Measurements from ENCODE around the gene UBA52. TPM values are rescaled to one million over a fixed set of nuclear protein-coding genes. Genes with fewer than 3 reads are reported as not detected.

UBA52 gene
- total RNA-seq, 4 donors from 2014 or later, result 512 to 719 (median 537) TPM

DNA sequence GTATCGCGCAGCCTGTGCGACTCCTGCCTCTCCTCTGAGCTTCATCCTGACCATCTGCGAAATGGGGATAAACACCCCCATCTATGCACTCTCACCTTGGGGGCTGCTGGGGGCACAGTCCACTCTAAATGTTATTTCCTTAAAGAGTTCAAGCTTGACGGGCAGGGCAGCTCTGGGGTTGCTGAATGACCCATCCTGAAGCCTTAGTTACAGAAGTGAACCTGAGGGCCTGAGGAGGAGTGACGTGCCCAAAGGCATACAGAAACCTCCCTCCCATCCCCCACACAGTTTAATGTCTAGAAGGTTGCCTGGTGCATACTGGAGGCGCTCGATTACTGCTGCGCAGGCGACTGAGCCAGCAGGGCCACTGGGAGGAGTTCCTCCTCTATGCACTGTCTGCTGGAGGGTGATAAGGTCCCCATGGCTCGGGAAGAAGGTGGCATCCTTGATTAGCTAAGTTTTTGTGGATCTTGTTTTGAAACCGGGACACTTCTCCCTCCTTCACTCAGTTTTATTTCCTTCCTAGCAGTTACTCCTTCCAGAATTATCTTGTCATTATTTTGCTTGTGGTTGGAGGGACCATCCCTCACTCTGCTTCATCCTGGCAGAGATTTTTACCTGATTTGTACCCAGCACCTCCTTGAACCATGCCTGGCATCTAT lies 27.7 kb upstream of the UBA52 start:
- TF ChIP-seq, protein P1, sequence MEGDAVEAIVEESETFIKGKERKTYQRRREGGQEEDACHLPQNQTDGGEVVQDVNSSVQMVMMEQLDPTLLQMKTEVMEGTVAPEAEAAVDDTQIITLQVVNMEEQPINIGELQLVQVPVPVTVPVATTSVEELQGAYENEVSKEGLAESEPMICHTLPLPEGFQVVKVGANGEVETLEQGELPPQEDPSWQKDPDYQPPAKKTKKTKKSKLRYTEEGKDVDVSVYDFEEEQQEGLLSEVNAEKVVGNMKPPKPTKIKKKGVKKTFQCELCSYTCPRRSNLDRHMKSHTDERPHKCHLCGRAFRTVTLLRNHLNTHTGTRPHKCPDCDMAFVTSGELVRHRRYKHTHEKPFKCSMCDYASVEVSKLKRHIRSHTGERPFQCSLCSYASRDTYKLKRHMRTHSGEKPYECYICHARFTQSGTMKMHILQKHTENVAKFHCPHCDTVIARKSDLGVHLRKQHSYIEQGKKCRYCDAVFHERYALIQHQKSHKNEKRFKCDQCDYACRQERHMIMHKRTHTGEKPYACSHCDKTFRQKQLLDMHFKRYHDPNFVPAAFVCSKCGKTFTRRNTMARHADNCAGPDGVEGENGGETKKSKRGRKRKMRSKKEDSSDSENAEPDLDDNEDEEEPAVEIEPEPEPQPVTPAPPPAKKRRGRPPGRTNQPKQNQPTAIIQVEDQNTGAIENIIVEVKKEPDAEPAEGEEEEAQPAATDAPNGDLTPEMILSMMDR (IDR thresholded peaks at IDR 0.05 in 4 of 5, conservative IDR thresholded peaks at IDR 0.05 in 1 of 5), result no peak
- TF ChIP-seq POLR2A (IDR thresholded peaks at IDR 0.05), result no peak
- peak; percentile 41 for DNase-seq
- H3K27me3 ChIP-seq, result no peaks in the 10 kb centered on the region
- in situ Hi-C loops (cut with MboI; ENCODE audit: low sequenced_read_pairs in 4 of 4), result no loop called here
- peak; percentile 36 to 54 for ATAC-seq
- intact Hi-C loops (cut with DNase I; ENCODE audit: low total_unique reads), result loop anchor here (2.0 kb wide), 1 partner anchor 21 kb away; the partner anchor contains the start of gene ELL
- no peaks in the 10 kb centered on the region for H3K9me3 ChIP-seq
- H3K4me3 ChIP-seq, result peak overlapping the region; percentile 69 to 87 (median 78)
- peaks cover 14 to 16% of the 10 kb centered on the region in 2 donors for H3K4me1 ChIP-seq
- peak overlapping the region; percentile 93 to 95 (median 93) for H3K27ac ChIP-seq
- peaks cover 0 to 24% of the 10 kb centered on the region in 2 donors for H3K36me3 ChIP-seq

DNA sequence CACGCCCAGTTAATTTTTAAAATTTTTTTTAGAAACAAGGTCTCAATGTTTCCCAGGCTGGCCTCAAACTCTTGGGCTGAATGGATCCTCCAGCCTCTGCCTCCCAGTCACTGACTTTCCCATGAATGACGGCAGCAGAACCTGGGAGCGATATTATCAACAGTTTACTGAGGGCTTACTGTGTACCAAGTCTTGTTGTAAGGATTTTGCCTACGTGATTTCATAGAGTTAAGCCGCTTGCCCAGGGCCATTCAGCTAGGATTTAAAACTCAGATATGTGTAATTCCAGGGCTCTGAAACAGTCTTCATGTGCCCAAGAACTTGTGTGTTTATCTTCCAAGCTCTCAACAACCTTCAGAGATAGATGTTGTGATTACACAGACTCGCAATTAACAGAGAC lies 20.0 kb upstream of the UBA52 start:
- TF ChIP-seq POLR2A (IDR thresholded peaks at IDR 0.05), result no peak
- TF ChIP-seq, protein P1 (IDR thresholded peaks at IDR 0.05 in 4 of 5, conservative IDR thresholded peaks at IDR 0.05 in 1 of 5), result no peak
- in situ Hi-C loops (cut with MboI; ENCODE audit: low sequenced_read_pairs in 4 of 4) (loop anchor here in 1 of 4 donors (25.0 kb wide), 1 partner anchor 89 kb away; no protein-coding TSS in a partner anchor), intact Hi-C loops (cut with DNase I; ENCODE audit: low total_unique reads) (no loop called here)
- Histone ChIP-seq H3K9me3 (no peaks in the 10 kb centered on the region), H3K36me3 (no peaks in the 10 kb centered on the region), H3K4me3 (no peak overlapping the region), H3K27ac (no peak overlapping the region), H3K4me1 (no peaks in the 10 kb centered on the region), H3K27me3 (no peaks in the 10 kb centered on the region)
- DNase-seq (no peak), ATAC-seq (no peak)

DNA sequence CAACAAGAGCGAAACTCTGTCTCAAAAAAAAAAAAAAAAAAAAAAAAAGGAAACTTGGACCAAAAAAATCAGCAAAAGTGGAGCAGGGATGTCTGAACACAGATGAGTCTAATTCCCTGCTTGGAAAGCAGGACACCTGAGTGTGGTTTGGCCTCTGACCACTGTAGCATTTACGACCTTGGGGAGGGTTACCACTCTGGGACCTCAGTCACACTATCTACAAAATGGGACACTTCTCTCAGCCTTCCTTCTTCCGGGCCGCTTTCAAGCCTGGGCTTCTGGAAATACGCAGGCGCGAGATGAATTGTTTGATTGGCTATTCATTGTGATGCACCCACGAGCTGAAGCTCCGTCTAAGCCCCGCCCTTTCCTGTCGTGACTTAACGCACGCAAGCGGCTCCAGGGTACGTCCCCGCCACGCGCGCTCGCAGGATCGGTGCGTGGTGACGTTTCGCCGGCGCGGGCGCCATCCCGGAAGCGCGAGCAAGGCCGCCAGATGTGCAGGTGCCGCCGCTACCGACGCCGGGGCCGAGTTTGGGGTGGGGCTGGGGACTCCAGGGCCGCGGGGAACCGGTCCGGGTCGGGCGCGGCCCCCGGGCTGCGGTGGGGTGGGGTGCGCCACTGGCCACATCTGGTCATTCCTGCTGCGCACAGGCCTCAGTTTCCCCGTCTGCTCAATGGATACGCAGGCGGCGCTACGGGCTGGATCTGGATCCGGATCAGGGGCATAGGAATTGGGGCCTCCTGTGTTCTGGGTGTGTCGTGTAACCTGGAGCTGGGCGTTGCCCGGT lies 14.1 kb upstream of the UBA52 start, which contains the start of gene KXD1:
Gene KXD1, plus strand, starts transcription at position 460 of the 791 bp plus-strand sequence. CDS start 4,187 bp downstream, outside the sequence.
- Histone ChIP-seq H3K4me3 (peak within 1 kb of the TSS; percentile 82 to 91 (median 88)), H3K36me3 (no peaks in the 10 kb centered on the region), H3K4me1 (peaks cover 0 to 17% of the 10 kb centered on the region in 2 donors), H3K27ac (peak within 1 kb of the TSS; percentile 95 to 98 (median 96)), H3K9me3 (no peaks in the 10 kb centered on the region), H3K27me3 (no peaks in the 10 kb centered on the region)
- DNase-seq (peak; percentile 98), ATAC-seq (peak; percentile 99 to 100)
- in situ Hi-C loops (cut with MboI; ENCODE audit: low sequenced_read_pairs in 4 of 4) (loop anchor here in 1 of 4 donors (25.0 kb wide), 1 partner anchor 95 kb away; no protein-coding TSS in a partner anchor), intact Hi-C loops (cut with DNase I; ENCODE audit: low total_unique reads) (loop anchor here (1.0 to 5.0 kb wide), 3 partner anchors 14 to 90 kb away; partner anchors contain the start of genes ELL and UBA52)
- TF ChIP-seq, protein P1 (IDR thresholded peaks at IDR 0.05 in 4 of 5, conservative IDR thresholded peaks at IDR 0.05 in 1 of 5), result no peak
- TF ChIP-seq POLR2A (IDR thresholded peaks at IDR 0.05), result peak; percentile 86 to 92

- DNase-seq, result no peak
- Histone ChIP-seq H3K27me3 (no peaks in the 10 kb centered on the region), H3K36me3 (peaks cover 0 to 4% of the 10 kb centered on the region in 2 donors), H3K9me3 (no peaks in the 10 kb centered on the region), H3K27ac (peak overlapping the region; percentile 95 to 98 (median 96)), H3K4me3 (peak overlapping the region; percentile 82 to 91 (median 88)), H3K4me1 (peaks cover 0 to 17% of the 10 kb centered on the region in 2 donors)
- in situ Hi-C loops (cut with MboI; ENCODE audit: low sequenced_read_pairs in 4 of 4), result loop anchor here in 1 of 4 donors (25.0 kb wide), 1 partner anchor 96 kb away; no protein-coding TSS in a partner anchor
- peak; percentile 11 to 25 for ATAC-seq
- intact Hi-C loops (cut with DNase I; ENCODE audit: low total_unique reads), result loop anchor here (5.0 kb wide), 1 partner anchor 91 kb away; no protein-coding TSS in a partner anchor
- no peak for TF ChIP-seq POLR2A (IDR thresholded peaks at IDR 0.05)
- TF ChIP-seq, protein P1 (IDR thresholded peaks at IDR 0.05 in 4 of 5, conservative IDR thresholded peaks at IDR 0.05 in 1 of 5), result no peak
Observed at GRCh38 chr19:18558202-18558555, 13.5 kb upstream of the UBA52 start.

Data from gastrocnemius medialis (tissue), 4 donors.